IPS-18c (cell line): ENCODE measurements around the gene ANKRD39.

Source experiments
- H3K4me3 ChIP-seq: 2 replicates; pipeline ENCODE4 v1.7.0; 2013; ENCODE audit warnings: low read depth, mild to moderate bottlenecking, low read length, moderate library complexity; ENCODE audit not compliant: insufficient read depth
- H3K9me3 ChIP-seq: one replicate; pipeline ENCODE4 v1.6.1; 2013; ENCODE audit warnings: mild to moderate bottlenecking, low read length, moderate library complexity; ENCODE audit not compliant: control insufficient read depth, insufficient read depth

Gene ANKRD39

GRCh38 chr2:96877631-96878092, 19.8 kb upstream of the ANKRD39 start:
- Histone ChIP-seq H3K4me3 (no peak overlapping the region), H3K9me3 (no peaks in the 10 kb centered on the region)

- Histone ChIP-seq H3K4me3 (no peak overlapping the region), H3K9me3 (no peaks in the 10 kb centered on the region)
Measured at GRCh38 chr2:96877042-96877451, 19.2 kb upstream of the ANKRD39 start.

- no peak overlapping the region for H3K4me3 ChIP-seq
Measured at GRCh38 chr2:96876269-96877041, 18.6 kb upstream of the ANKRD39 start.

GRCh38 chr2:96875498-96876268, 17.9 kb upstream of the ANKRD39 start:
- H3K9me3 ChIP-seq: no peaks in the 10 kb centered on the region
- peak overlapping the region; percentile 20; the same call in 1 of the 2 replicates for H3K4me3 ChIP-seq

More at GRCh38 chr2:96876269-96877041, 18.6 kb upstream of the ANKRD39 start:
- H3K9me3 ChIP-seq: no peaks in the 10 kb centered on the region

- H3K9me3 ChIP-seq: no peaks in the 10 kb centered on the region
- H3K4me3 ChIP-seq: 0 out of 2 replicates have a peak overlapping the region, but pooled peaks have one; percentile 15
Measured at GRCh38 chr2:96874198-96874831, 16.5 kb upstream of the ANKRD39 start.

- Histone ChIP-seq H3K9me3 (no peaks in the 10 kb centered on the region), H3K4me3 (0 out of 2 replicates have a peak overlapping the region, but pooled peaks have one; percentile 15)
Measured at GRCh38 chr2:96873651-96874096, 15.9 kb upstream of the ANKRD39 start.

- no peak overlapping the region for H3K4me3 ChIP-seq
- no peaks in the 10 kb centered on the region for H3K9me3 ChIP-seq
Measured at GRCh38 chr2:96872591-96873349, 15.0 kb upstream of the ANKRD39 start.

GRCh38 chr2:96870626-96871255, 12.9 kb upstream of the ANKRD39 start:
- Histone ChIP-seq H3K9me3 (no peaks in the 10 kb centered on the region), H3K4me3 (peak overlapping the region; percentile 91)

GRCh38 chr2:96869822-96870625, 12.2 kb upstream of the ANKRD39 start, which contains the start of gene SEMA4C:
Gene SEMA4C (minus strand): TSS chr2:96870080. CDS start chr2:96867886, 2,194 bp downstream.
- H3K4me3 ChIP-seq: peak within 1 kb of the TSS; percentile 91
- no peaks in the 10 kb centered on the region for H3K9me3 ChIP-seq

- no peaks in the 10 kb centered on the region for H3K9me3 ChIP-seq
Measured at GRCh38 chr2:96869281-96869821, 11.5 kb upstream of the ANKRD39 start.

GRCh38 chr2:96868555-96869280, 10.9 kb upstream of the ANKRD39 start:
- no peaks in the 10 kb centered on the region for H3K9me3 ChIP-seq
- H3K4me3 ChIP-seq: peak overlapping the region; percentile 91

More at GRCh38 chr2:96869281-96869821, 11.5 kb upstream of the ANKRD39 start:
- peak overlapping the region; percentile 91 for H3K4me3 ChIP-seq

GRCh38 chr2:96867756-96868554, 10.1 kb upstream of the ANKRD39 start:
- Histone ChIP-seq H3K4me3 (peak overlapping the region; percentile 91), H3K9me3 (no peaks in the 10 kb centered on the region)

- peak overlapping the region; percentile 91 for H3K4me3 ChIP-seq
Measured at GRCh38 chr2:96866986-96867755, 9.4 kb upstream of the ANKRD39 start.

More at GRCh38 chr2:96866986-96867755, 9.4 kb upstream of the ANKRD39 start:
- H3K9me3 ChIP-seq: no peaks in the 10 kb centered on the region
